Adrenal gland (tissue), 5 donors: ENCODE data around the gene WIPI1.

Experiments
- POLR2A ChIP-seq, 2 donors: fragments of 450-650 bp; IDR thresholded peaks; one replicate each; pipeline ENCODE4 v1.6.1; 2017; ENCODE audit warnings: antibody characterized with exemption in 2 of 2, mild to moderate bottlenecking in 2 of 2, moderate library complexity in 1 of 2
- TF ChIP-seq, protein P1 (sequence below), 6 experiments: fragments of 450-650 bp in 4 of 6; fragments of 200-600 bp in 2 of 6; sonication (generic) in 1 of 6; IDR thresholded peaks; 1 replicate in 5 of 6; 2 replicates in 1 of 6; pipeline versions ENCODE4 v1.5.1 to v1.8.0; 2016 to 2021; ENCODE audit warnings: antibody characterized with exemption in 6 of 6, mild to moderate bottlenecking in 2 of 6, moderate library complexity in 1 of 6
- donor health status: DM: no; HTN: no; CAD: no.

DNA sequence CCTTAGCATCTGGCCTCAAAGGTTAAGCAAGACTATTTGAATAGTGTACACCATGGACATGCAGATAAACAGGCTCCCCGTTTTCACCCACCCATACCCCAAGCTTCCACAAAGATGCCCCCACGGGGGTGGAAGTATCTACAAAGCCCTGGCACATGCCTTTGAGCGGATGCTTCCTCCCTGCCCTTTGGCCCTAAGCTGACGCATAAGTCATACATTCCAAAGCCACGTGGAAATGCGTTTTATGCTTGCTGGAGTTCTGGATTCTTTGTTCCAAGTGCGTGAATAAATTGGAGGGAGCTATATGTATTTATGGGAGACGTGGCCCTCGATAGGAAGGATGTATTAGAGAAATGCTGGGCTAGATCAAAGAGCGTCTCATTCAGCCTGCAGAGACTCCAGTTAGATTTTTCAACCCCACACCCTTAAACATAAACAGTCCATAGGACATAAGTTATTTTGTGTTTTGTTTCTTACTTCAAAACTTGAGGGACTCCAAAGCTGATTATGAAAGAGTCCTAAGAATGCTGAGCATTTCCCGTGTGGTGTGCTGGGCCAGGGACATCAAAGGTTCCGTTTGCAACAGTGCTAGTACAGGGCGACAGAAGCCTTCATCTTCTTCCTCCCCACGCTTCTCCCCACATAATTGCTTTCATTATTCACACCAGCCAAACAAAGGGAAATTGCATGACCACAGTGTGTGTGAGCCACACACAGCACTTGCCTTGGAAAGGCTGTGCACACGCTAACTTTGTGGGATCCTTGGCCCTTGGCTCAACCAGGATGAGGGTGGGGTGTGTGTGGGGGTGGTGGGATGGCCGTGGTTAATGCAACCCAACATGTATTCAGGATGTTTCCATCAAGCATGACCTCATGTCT, 73.6 kb downstream of the WIPI1 start:
- no peak for TF ChIP-seq POLR2A (IDR thresholded peaks at IDR 0.05)
- TF ChIP-seq, protein P1, sequence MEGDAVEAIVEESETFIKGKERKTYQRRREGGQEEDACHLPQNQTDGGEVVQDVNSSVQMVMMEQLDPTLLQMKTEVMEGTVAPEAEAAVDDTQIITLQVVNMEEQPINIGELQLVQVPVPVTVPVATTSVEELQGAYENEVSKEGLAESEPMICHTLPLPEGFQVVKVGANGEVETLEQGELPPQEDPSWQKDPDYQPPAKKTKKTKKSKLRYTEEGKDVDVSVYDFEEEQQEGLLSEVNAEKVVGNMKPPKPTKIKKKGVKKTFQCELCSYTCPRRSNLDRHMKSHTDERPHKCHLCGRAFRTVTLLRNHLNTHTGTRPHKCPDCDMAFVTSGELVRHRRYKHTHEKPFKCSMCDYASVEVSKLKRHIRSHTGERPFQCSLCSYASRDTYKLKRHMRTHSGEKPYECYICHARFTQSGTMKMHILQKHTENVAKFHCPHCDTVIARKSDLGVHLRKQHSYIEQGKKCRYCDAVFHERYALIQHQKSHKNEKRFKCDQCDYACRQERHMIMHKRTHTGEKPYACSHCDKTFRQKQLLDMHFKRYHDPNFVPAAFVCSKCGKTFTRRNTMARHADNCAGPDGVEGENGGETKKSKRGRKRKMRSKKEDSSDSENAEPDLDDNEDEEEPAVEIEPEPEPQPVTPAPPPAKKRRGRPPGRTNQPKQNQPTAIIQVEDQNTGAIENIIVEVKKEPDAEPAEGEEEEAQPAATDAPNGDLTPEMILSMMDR (IDR thresholded peaks at IDR 0.05): no peak
